HepG2 (cell line): ENCODE data around the gene TM4SF5. TPM values are rescaled to one million over a fixed set of nuclear protein-coding genes. Genes with fewer than 3 reads are reported as not detected.
A peak's percentile ranks its signal among the peaks of the same experiment; 100 is the strongest.

Source experiments
- ATAC-seq: fragments of 200-7000 bp; cut with Tn5 transposase; 3 replicates; pipeline ENCODE4 v1.9.1; 2020; ENCODE audit warnings: mild to moderate bottlenecking, moderate library complexity
- BruUV-seq: library from RNA; stranded (reverse); fragments of 400-500 nt; replicated peaks from 2 replicates; lab custom pipeline; 2021; lab: Mats Ljungman, UMichigan
- CTCF ChIA-PET: fragments of 300-600 bp; formaldehyde crosslinking; extraction: SDS; loops from one replicate; lab custom pipeline; 2021; ENCODE audit warnings: low total read pairs, inconsistent platforms, low intra/inter-chr PET ratio; lab: Yijun Ruan, JAX
- POLR2A ChIA-PET: fragments of 350-600 bp; sonication (Branson Sonifier 250); formaldehyde crosslinking; loops from one replicate; lab custom pipeline; 2020; ENCODE audit warnings: antibody characterized with exemption, inconsistent platforms; lab: Yijun Ruan, JAX
- DNase-seq: peaks from one replicate; pipeline ENCODE4 v3.0.0-alpha.2; 2015; ENCODE audit warnings: low spot score
- FAIRE-seq: peaks from 3 replicates; lab custom pipeline; 2011; peaks lifted over from hg19 to GRCh38; lab: Jason Lieb, UNC
- H2AFZ ChIP-seq: one replicate; pipeline ENCODE4 v1.6.1; 2011; ENCODE audit warnings: low read length, inconsistent platforms
- H3K27ac ChIP-seq: fragments of 300-600 bp; 3 replicates; pipeline ENCODE4 v1.8.0; 2011; ENCODE audit warnings: mixed run types, mild to moderate bottlenecking, mixed read lengths, low read length, inconsistent platforms; ENCODE audit not compliant: insufficient read depth; ENCODE audit errors: extremely low read length
- H3K27me3 ChIP-seq, 2 experiments: fragments of 200-600 bp in 1 of 2; 2 replicates in 1 of 2; 3 replicates in 1 of 2; pipeline versions ENCODE4 v1.6.0 to v1.8.0; 2011; ENCODE audit warnings: low read length in 2 of 2, mild to moderate bottlenecking in 2 of 2, moderate library complexity in 2 of 2, inconsistent platforms in 1 of 2; ENCODE audit not compliant: insufficient read depth in 2 of 2, control insufficient read depth in 1 of 2
- H3K36me3 ChIP-seq, 2 experiments: fragments of 200-600 bp in 1 of 2; replicated peaks in 1 of 2; 2 replicates in 1 of 2; 3 replicates in 1 of 2; pipeline versions ENCODE4 v1.5.1 to v1.8.0; 2011; ENCODE audit warnings: low read length in 2 of 2, inconsistent platforms in 1 of 2; ENCODE audit not compliant: insufficient read depth in 2 of 2, control insufficient read depth in 1 of 2
- H3K4me1 ChIP-seq: 2 replicates; pipeline ENCODE4 v1.5.1; 2012; ENCODE audit warnings: low read length, inconsistent platforms; ENCODE audit not compliant: insufficient read depth
- H3K4me2 ChIP-seq: 2 replicates; pipeline ENCODE4 v1.6.0; 2011; ENCODE audit warnings: low read depth, low read length, inconsistent platforms
- H3K4me3 ChIP-seq, 3 experiments: fragments of 200-600 bp in 1 of 3; sonication (generic), shearing (Covaris generic) in 1 of 3; replicated peaks in 1 of 3; 2 replicates each; pipeline ENCODE4 v1.5.1; 2011 to 2016; ENCODE audit warnings: low read length in 3 of 3, inconsistent platforms in 2 of 3, low read depth in 2 of 3, mild to moderate bottlenecking in 2 of 3, control low read depth in 1 of 3, mixed read lengths in 1 of 3; ENCODE audit not compliant: insufficient read depth in 1 of 3
- H3K79me2 ChIP-seq: one replicate; pipeline ENCODE4 v1.6.1; 2011; ENCODE audit warnings: low read length, inconsistent platforms; ENCODE audit not compliant: insufficient read depth
- H3K9ac ChIP-seq: 2 replicates; pipeline ENCODE4 v1.6.0; 2011; ENCODE audit warnings: mild to moderate bottlenecking, low read depth, low read length, inconsistent platforms; ENCODE audit not compliant: insufficient read depth
- H3K9me3 ChIP-seq: 2 replicates; pipeline ENCODE4 v1.5.1; 2012; ENCODE audit warnings: mild to moderate bottlenecking, low read length
- H4K20me1 ChIP-seq: 2 replicates; pipeline ENCODE4 v1.6.0; 2011; ENCODE audit warnings: inconsistent platforms, mild to moderate bottlenecking, low read length, moderate library complexity; ENCODE audit not compliant: insufficient read depth
- EHMT2 ChIP-seq: fragments of 200-600 bp; sonication (generic); IDR thresholded peaks from 2 replicates; pipeline ENCODE4 v1.7.0; 2017; ENCODE audit warnings: antibody characterized with exemption, low read depth, low read length, borderline replicate concordance
- HNRNPL ChIP-seq: fragments of 200-400 bp; formaldehyde crosslinking; IDR thresholded peaks from 2 replicates; pipeline ENCODE4 v1.6.1; 2017; ENCODE audit warnings: mild to moderate bottlenecking, low read depth, low read length
- KDM4B ChIP-seq: sonication (generic); formaldehyde crosslinking; IDR thresholded peaks from 2 replicates; pipeline ENCODE4 v1.4.0; 2020; ENCODE audit warnings: missing genetic modification reagents
- MAFF ChIP-seq: IDR thresholded peaks from 2 replicates; pipeline ENCODE4 v1.6.1; 2011; ENCODE audit warnings: low read depth, low read length, improper control_type of control experiment
- MED8 ChIP-seq: sonication (generic); formaldehyde crosslinking; IDR thresholded peaks from 2 replicates; pipeline ENCODE4 v1.8.1; 2023; ENCODE audit warnings: mild to moderate bottlenecking, missing genetic modification reagents; ENCODE audit not compliant: insufficient replicate concordance
- NRL ChIP-seq: sonication (generic); formaldehyde crosslinking; IDR thresholded peaks from 2 replicates; pipeline ENCODE4 v1.5.0; 2020; ENCODE audit warnings: missing genetic modification reagents, mild to moderate bottlenecking, moderate library complexity, borderline replicate concordance
- ZNF263 ChIP-seq: sonication (generic); formaldehyde crosslinking; IDR thresholded peaks from 2 replicates; pipeline ENCODE4 v1.4.0; 2020; ENCODE audit warnings: missing genetic modification reagents
- ZNF891 ChIP-seq: sonication (generic); formaldehyde crosslinking; IDR thresholded peaks from 2 replicates; pipeline ENCODE4 v1.5.0; 2020; ENCODE audit warnings: mild to moderate bottlenecking, missing genetic modification reagents
- WGBS: methylation state at CpG from one replicate; pipeline ENCODE4 v1.1.6; 2017; ENCODE audit warnings: low lambda C conversion rate; 5-methylcytosine and 5-hydroxymethylcytosine counted together
- in situ Hi-C: cut with HindIII; loops from 2 replicates; pipeline ENCODE4 v1.10.0; 2017; ENCODE audit warnings: low pct_unique_long_range_greater_than_20kb; ENCODE audit not compliant: extremely low pct_ligation_motif_present
- intact Hi-C: fragments of 100-400 bp; cut with micrococcal nuclease; formaldehyde crosslinking; loops from one replicate; pipeline ENCODE4 v1.10.0; 2022; ENCODE audit not compliant: unreplicated experiment
- polyA plus RNA-seq, 8 experiments: library from polyadenylated mRNA; depleted of rRNA in 3 of 8; stranded (reverse) in 7 of 8; unstranded in 1 of 8; fragments of >200 nt; fragmentation: Illumina TruSeq in 4 of 8; extraction: Trizol in 4 of 8; gene quantifications; 2 replicates each; pipeline versions ENCODE4 v1.2.1 to v1.2.3, GENCODE V29; 2011 to 2016; ENCODE audit warnings: low read depth in 4 of 8, missing spikeins in 1 of 8, mixed read lengths in 1 of 8; ENCODE audit not compliant: insufficient read depth in 1 of 8
- total RNA-seq, 5 experiments: library from RNA; depleted of rRNA; stranded (reverse); fragments of >200 nt; fragmentation: Illumina TruSeq; extraction: Trizol; gene quantifications; 2 replicates each; pipeline ENCODE4 v1.2.3, GENCODE V29; 2016; ENCODE audit warnings: low read depth in 1 of 5
- TF ChIP-seq, protein P1 (sequence below): sonication (generic); formaldehyde crosslinking; IDR thresholded peaks from 2 replicates; pipeline ENCODE4 v1.5.0; 2020; ENCODE audit warnings: missing genetic modification reagents, mild to moderate bottlenecking, borderline replicate concordance
- TF ChIP-seq, protein P2 (sequence below): sonication (generic); formaldehyde crosslinking; IDR thresholded peaks from 2 replicates; pipeline ENCODE4 v1.8.0; 2022; ENCODE audit warnings: mild to moderate bottlenecking, missing genetic modification reagents, moderate library complexity

TM4SF5 gene
- total and polyA plus RNA-seq, 2 of the 13 experiments (the other 11 are each of a cell fraction or from before 2014, with no cell fraction given): 30.1 to 126 TPM

DNA sequence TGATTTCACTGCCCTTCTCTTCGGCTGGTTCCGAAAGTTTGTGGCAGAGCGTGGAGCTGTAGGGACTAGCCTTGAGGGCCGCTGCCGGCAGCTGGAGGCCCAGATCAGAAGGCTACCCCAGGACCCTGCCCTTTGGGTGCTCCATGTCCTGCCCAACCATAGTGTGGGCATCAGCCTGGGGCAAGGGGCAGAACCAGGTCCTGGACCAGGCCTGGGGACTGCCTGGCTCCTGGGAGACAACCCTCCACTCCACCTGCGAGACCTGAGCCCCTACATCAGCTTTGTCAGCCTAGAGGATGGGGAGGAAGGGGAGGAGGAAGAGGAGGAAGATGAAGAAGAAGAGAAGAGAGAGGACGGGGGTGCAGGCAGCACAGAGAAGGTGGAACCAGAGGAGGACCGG lies 31.1 kb upstream of the TM4SF5 start:
- 50% methylated on average over 8 of the region's 8 CpGs for WGBS
- no peak for TF ChIP-seq KDM4B (CRISPR knock-in tag)
- TF ChIP-seq HNRNPL: peak; percentile 69; the same call in 1 of the 2 replicates
- TF ChIP-seq ZNF263: peak; percentile 85
- peak; percentile 70; the same call in 1 of the 2 replicates for TF ChIP-seq NRL (CRISPR knock-in tag)
- TF ChIP-seq EHMT2: no peak
- TF ChIP-seq, protein P1, sequence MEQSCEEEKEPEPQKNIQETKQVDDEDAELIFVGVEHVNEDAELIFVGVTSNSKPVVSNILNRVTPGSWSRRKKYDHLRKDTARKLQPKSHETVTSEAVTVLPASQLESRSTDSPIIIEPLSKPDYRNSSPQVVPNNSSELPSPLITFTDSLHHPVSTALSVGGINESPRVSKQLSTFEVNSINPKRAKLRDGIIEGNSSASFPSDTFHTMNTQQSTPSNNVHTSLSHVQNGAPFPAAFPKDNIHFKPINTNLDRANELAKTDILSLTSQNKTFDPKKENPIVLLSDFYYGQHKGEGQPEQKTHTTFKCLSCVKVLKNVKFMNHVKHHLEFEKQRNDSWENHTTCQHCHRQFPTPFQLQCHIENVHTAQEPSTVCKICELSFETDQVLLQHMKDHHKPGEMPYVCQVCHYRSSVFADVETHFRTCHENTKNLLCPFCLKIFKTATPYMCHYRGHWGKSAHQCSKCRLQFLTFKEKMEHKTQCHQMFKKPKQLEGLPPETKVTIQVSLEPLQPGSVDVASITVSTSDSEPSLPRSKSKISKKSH: 0 out of 2 replicates have a peak, but pooled peaks have one; percentile 47
- TF ChIP-seq ZNF891 (CRISPR knock-in tag): 0 out of 2 replicates have a peak, but pooled peaks have one; percentile 44
- no peak for TF ChIP-seq MAFF
- no peak for TF ChIP-seq MED8 (CRISPR knock-in tag)
- TF ChIP-seq, protein P2, sequence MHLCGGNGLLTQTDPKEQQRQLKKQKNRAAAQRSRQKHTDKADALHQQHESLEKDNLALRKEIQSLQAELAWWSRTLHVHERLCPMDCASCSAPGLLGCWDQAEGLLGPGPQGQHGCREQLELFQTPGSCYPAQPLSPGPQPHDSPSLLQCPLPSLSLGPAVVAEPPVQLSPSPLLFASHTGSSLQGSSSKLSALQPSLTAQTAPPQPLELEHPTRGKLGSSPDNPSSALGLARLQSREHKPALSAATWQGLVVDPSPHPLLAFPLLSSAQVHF (CRISPR knock-in tag): no peak
- H3K9me3 ChIP-seq: no peaks in the 10 kb centered on the region
- no peak overlapping the region for H2AFZ ChIP-seq
- no peak for DNase-seq
- no peaks in the 10 kb centered on the region for H3K79me2 ChIP-seq
- peaks cover 74% of the 10 kb centered on the region for H3K4me1 ChIP-seq
- ChIA-PET CTCF (no interaction called here), POLR2A (interaction anchor here (0.9 to 3.8 kb wide), 4 partner anchors 31 to 47 kb away, joined by 4 to 15 read pairs (median 9); partner anchors contain the start of genes GLTPD2 and TM4SF5)
- no peaks in the 10 kb centered on the region; a peak in 2 of 5 replicates for H3K36me3 ChIP-seq
- in situ Hi-C loops (no loop called here), intact Hi-C loops (no loop called here)
- H3K27ac ChIP-seq: no peak overlapping the region
- ATAC-seq: peak; percentile 14; the same call in 2 of the 3 replicates
- TSS peak; percentile 50 for BruUV-seq
- H3K4me2 ChIP-seq: peak overlapping the region; percentile 82; the same call in 1 of the 2 replicates
- peaks cover 2 to 24% of the 10 kb centered on the region in 2 experiments; a peak in 3 of 5 replicates for H3K27me3 ChIP-seq
- no peak overlapping the region for H3K9ac ChIP-seq
- peak overlapping the region in 2 of 3 experiments; percentile 75 to 88; a peak in 2 of 6 replicates for H3K4me3 ChIP-seq
- H4K20me1 ChIP-seq: no peaks in the 10 kb centered on the region
- FAIRE-seq: no peak
